GM11168 (cell line): ENCODE data around the gene HSPB9.

Experiments used
- in situ Hi-C: fragments of 300-500 bp; cut with MboI; formaldehyde crosslinking; loops from one replicate; pipeline ENCODE4 v1.12.0; 2022; ENCODE audit warnings: low sequenced_read_pairs; ENCODE audit not compliant: unreplicated experiment

The HSPB9 gene

GRCh38 chr17:42098730-42099399, 23.7 kb upstream of the HSPB9 start:
- in situ Hi-C loops, result no loop called here

GRCh38 chr17:42101513-42102292, 20.9 kb upstream of the HSPB9 start:
- in situ Hi-C loops, result no loop called here

- in situ Hi-C loops, result no loop called here
Observed at GRCh38 chr17:42103221-42103954, 19.2 kb upstream of the HSPB9 start.

- in situ Hi-C loops, result no loop called here
Observed at GRCh38 chr17:42104264-42104663, 18.3 kb upstream of the HSPB9 start.

- in situ Hi-C loops, result no loop called here
Observed at GRCh38 chr17:42106009-42106408, 16.6 kb upstream of the HSPB9 start.

DNA sequence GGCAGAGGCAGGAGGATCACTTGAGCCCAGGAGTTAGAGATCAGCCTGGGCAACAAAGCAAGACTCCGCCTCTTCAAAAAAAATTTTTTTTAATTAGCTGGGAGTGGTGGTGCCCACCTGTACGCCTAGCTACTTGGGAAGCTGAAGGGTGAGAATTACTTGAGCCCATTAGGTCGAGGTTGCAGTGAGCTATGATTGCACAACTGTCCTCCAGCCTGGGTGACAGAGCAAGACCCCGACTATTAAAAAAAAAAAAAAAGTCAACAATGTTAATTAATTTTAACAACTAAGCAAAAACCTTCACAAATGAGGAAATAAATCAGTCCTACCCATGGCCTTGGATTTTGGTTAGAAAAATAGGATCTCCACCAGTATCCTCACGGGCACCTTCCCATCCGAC, 15.5 kb upstream of the HSPB9 start:
- in situ Hi-C loops, result no loop called here

DNA sequence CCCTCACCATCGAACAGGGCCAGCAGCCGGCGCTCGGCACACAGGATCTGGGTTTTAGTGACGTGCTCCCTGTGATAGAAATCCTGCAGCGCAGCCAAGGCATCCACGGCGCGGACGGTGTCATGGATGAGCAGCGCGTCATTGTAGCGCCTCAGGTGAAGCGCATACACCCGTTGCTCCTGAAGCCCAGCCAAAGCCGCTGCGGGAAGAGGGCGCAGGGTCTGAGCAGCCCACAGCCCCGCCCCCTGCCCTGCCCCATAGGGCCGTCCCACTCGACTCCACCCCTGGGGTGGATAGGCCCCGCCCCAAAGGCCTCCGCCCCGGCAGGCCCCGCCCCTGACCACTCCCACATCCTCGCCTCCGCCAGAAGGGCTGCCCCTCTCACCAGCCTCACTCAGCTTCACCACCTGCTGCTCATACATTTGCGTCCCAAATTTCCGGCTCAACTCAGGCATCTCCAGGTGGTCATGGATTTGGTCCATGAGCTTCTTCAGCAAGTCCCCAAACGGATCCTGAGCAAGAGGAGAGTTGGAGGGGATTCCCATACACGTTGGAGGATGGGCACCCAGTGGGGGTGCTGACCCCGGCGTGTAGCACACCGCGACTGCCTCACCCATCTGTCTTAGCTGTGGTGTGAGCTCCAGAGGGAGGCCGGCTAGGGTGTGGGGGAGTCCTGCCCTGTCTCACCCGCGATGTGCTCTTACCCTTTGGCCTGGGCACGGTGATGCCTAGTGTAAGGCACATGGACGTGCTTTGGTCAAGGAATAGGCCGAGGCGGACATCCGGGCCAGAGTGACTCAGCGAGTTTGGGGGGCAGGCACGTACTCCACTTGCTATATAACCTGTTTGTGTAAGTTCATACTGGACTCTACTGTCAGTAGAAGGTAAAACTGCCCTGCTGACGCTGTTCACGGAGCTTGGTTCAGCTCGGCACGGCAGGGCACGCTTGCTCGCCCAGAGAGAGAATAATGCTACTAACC, 14.7 kb upstream of the HSPB9 start:
- in situ Hi-C loops, result no loop called here

DNA sequence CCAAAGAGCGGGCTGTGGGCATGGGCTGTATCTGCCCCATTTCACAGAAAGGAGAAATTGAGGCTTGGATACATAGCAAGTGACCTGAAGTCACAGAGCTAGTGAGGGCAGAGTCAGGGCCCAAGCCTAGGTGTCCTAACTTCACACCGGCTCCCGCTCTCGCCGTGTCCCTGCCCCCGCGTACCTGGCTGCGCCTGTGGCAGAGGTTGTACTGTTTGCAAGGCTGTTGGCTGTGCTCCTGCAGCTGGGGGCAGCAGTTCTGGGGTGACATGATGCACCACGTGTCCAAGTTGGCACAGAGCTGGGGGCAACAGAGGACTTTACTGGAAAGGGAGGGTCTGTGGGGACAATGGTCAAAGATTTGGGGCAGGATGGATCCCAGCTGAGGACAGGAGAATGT, 13.5 kb upstream of the HSPB9 start:
- in situ Hi-C loops, result no loop called here

DNA sequence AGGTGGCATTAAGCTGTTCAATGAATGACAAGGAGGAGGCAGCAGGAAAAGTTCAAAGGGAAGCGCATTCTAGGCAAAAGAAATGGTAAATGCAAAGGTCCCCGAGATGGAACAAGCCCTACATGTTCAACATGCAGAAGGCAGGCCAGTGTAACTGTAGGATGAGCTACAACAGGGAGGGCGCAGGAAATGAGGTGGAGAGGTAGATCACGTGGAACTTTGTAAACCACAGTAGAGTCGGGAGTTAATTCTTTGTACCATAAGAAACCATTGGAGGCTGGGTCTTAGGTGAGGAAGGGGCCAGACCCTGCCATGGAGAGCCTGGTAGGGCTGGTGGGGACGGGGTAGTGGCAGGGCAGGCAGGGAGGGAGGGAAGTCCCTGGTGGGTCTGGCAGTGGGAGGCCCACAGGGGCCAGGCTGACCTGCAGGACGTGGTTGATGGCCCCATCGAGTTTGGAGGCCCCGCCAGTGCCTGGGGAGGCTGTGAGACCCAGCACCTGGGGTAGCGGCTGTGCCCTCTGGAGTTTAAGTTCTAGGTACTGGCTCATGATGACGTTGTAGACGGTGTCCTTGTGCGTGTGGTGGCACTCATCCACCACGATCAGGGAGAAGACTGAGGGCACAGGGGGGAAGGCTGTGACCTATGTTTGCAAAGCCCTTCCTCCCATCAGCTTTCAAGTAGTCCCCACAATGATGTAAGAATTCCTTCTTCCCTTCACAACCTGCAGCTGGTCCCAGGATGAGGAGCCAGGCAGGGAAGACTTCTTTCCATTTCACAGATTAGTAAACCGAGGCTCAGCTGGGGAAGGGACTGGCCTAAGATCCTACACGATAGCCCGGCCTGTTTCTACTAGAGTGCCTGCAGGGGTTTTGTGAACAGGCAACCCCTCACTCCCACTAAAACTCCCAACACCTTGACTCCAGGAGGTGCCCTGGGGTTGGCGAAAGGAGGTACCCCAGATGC, 12.0 kb upstream of the HSPB9 start:
- in situ Hi-C loops, result loop anchor here (5.0 to 10.0 kb wide), 3 partner anchors 46 to 153 kb away; no protein-coding TSS in a partner anchor

- in situ Hi-C loops, result loop anchor here (5.0 to 10.0 kb wide), 3 partner anchors 46 to 154 kb away; no protein-coding TSS in a partner anchor
Observed at GRCh38 chr17:42111265-42111636, 11.4 kb upstream of the HSPB9 start.

DNA sequence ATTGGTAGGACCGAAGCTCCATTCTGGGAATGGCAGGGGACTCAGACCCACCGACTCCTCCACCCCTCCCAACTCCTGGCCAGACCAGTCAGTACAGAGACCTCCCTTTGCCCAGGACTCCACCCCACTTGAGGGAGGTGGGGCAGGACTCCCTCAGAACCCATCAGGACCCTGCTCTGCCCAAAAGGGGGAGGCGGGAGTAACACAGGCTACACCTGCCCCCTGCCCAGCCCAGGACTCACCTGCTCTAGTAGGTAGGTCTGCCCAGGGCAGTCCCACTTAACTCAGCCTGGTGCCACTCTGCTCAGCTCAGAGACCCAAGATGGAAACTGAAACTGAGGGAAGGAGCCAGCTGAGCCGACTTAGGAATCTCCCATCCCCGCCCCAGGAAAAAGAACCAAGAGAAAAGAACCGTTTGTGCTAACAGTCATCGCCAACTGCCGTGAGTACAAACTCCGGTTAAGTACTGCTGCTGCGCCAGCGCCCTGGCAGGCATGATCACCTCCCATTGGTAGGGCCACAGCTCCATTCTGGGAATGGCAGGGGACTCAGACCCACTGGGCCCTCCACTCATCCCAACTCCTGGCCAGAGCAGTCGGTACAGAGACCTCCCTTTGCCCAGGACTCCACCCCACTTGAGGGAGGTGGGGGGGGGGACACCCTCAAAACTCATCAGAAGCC, 10.6 kb upstream of the HSPB9 start:
- in situ Hi-C loops, result loop anchor here (5.0 to 10.0 kb wide), 3 partner anchors 47 to 155 kb away; no protein-coding TSS in a partner anchor

- in situ Hi-C loops, result loop anchor here (5.0 to 10.0 kb wide), 3 partner anchors 48 to 155 kb away; no protein-coding TSS in a partner anchor
Observed at GRCh38 chr17:42112552-42113176, 9.9 kb upstream of the HSPB9 start, which contains the start of gene DHX58. Gene DHX58 (minus strand): TSS chr17:42112714. CDS start chr17:42111892, 822 bp downstream.

GRCh38 chr17:42113293-42114069, 9.1 kb upstream of the HSPB9 start:
- in situ Hi-C loops, result loop anchor here (5.0 to 10.0 kb wide), 3 partner anchors 49 to 156 kb away; no protein-coding TSS in a partner anchor

DNA sequence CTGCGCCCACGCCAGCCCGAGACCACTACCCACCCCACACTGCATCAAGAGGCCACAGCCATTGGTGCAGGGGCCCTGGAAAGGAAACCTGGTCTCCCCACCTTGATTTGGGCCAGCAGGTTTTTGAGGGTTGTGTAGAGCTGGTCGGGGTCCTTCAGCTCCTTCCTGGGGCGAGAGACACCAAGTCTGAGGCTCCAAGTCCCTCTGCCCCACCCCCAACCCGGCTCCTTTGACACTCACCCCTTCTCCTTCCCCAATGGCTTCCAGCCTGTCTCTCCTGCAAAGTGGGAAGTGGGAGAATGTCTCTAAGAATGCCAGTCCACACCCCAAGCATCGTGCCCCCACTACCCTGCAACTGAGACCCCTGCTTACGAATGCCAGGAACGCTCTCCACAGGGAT, 8.5 kb upstream of the HSPB9 start:
- in situ Hi-C loops, result loop anchor here (5.0 to 10.0 kb wide), 3 partner anchors 49 to 157 kb away; no protein-coding TSS in a partner anchor

- in situ Hi-C loops, result loop anchor here (10.0 kb wide), 1 partner anchor 52 kb away; no protein-coding TSS in a partner anchor
Observed at GRCh38 chr17:42116705-42117396, 5.8 kb upstream of the HSPB9 start.
